ENCODE data around the gene CLCNKB.

GRCh38 chr1:16092097-16092922 lies 48.7 kb downstream of the CLCNKB start:
- TF ChIP-seq CTCF (conservative IDR thresholded peaks at IDR 0.05) (no peak), EZH2 (IDR thresholded peaks at IDR 0.05; ENCODE audit: low read depth) (no peak)

All from PC-9 (cell line).